ENCODE data around the gene KLK10.

Gene KLK10, protein sequence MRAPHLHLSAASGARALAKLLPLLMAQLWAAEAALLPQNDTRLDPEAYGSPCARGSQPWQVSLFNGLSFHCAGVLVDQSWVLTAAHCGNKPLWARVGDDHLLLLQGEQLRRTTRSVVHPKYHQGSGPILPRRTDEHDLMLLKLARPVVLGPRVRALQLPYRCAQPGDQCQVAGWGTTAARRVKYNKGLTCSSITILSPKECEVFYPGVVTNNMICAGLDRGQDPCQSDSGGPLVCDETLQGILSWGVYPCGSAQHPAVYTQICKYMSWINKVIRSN

DNA sequence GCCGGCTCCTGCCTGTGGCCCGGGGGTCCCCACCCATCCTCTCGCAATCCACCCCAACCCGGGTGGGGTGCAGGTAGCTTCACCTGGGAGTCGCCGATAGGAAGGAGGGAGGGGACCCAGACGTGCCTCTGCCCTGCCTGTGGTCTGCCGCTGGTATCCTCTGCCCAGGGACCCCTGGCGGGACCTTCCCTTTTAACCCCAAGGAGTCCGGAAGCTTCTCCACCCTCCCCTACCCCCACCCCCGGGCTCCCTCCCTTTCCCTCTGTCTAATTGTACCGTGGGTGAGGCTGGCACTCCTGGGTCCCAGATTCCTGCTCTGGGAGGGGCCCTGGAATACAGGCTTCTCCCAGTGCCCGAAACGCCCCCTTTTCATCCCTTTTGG is at the start of gene KLK10:
KLK10 (minus strand) TSS at position 166 of the 382 bp plus-strand sequence. CDS start 579 bp downstream, outside the sequence.
- DNase-seq = no peak

DNA sequence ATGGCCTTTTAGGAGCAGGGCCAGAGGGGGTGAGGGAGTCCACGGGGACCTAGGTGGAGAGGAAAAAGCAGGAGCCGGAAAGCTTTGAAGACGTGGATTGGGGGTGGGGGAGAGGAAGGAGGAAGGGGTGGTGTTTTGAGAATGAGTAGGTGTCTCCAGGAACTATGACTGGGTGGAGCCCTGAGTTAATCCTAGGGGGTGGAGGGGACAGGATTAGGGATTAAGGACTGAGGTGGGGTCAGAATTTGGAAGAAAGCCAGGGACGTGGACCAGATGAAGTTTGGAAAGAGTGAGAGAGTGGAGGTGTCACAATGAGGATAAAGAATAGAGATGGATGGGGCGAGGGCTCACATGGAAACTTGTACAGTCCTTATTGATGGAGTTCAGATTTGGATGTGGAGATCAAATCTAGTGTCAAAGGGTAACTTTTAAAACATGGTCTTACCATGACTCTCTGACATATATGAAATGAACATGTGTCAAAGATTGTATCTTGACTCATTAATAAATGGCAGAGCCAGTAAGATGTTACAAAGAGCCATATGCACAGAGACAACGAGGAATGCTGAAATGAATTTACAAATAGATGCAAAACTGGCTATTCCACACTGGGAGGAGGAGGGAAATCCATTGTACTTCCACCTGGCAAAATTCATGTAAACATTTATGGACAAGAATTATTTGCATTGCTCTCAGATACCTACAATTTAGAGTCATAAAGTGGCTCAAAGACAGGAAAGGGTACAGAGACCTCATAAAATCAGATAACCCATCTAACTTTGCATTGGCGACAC is 47.1 kb upstream of the KLK10 start:
- DNase-seq = no peak

DNA sequence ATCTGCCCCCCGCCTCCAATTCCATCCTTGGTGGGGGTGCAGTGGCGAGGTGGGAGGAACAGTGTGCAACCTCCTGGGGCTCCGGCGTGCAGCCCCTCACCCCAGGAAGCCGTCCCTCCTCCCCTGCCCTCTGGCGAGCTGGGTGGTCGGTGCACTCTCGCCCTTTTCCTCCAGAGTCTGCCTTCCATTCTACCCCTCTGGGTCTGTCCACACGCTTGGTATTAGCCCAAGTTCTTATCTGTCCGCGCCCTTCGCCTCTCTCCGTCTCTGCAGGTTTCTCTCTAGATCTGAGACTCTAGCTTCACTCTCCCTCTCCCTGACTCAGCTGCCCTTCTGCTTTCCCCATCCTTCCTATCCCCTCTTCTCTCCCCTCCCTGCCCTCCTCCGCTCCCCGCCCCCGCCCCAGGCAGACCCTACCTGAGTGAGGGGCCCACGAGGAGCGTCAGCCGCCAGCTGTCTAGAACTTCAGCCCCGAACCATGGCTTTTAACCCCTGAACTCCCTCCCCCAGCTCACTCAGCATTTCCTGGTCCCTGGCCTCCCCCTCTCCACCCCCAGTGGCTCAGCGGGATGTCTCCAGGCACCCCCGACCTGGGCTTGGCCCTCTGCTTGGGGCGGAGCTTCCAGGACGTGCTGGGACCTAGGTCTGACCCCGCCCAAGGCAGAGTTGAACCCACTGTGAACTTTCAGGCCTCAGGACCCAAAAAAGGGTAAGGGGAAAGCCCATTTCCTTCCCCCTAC is 45.9 kb upstream of the KLK10 start:
- DNase-seq = no peak

DNA sequence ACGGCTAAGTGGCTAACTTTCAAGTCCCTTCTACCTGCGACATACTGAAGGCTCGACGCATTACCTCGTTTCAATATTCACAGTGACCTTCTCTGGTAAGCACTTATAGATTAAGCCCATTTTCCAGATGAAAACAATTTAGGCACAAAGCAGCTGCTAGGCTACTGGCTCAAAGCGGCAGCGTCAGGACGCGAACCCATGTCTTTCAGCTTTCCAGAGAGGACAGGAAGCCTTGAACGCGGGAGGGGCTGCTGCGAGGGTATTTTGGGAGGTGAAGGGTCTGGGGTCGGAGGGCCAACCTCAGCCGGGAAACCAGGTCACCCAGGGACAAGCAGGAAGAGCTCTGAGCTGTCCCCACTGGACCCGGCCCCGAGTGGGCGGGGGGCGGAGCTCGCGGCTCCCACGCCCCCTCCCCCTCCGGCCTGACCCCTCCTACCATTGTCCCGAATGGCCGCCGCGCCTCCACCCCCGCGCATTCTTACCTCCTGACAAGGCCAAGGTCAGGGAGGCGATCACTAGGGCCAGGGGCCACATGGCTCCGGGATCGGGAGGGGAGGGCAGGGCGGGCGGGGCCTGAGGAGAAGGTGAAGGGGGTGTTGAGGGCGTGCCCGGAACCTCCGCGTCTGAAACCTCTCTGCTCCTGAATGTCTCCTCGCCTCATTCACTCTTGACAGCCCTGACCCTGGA is 45.2 kb upstream of the KLK10 start, which contains the start of gene KLK13:
KLK13 (minus strand) TSS at position 559 of the 687 bp plus-strand sequence; CDS start at position 534, 25 bp downstream.
- no peak for DNase-seq

DNA sequence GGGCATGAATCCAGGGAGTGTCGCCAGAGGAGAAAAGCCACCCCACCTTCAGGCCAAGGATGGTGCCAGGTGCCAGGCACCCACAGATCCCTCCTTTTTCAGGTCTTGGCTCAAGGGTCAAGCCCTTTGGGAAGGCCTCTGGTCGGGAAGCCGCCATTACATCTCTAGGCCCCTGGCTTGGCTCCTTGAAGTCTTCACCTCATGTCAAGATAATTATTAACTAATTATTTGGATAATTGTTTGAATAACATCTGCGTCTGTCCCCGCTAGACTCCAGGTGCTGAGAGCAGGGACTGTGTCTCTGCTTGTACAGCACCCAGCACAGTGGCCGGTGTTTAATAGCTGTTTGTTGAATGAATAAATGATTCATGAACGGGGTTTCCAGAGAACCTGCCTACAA is 44.2 kb upstream of the KLK10 start:
- DNase-seq = no peak

DNA sequence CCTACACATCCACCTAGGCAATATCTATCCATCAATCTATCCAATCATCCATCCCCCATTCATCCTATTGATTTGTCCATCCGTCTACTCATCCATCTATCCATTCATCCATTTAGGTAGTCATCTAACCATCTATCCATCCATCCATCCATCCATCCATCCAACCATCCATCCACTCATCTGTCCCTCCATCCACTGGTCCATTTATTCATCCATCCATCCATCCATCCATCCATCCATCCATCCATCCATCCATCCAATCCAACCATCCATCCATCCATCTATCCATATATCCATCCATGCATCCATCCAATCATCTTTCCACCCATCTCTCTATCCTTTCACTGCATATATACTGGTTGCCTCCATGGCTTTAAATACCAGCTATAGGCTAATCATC is 41.5 kb upstream of the KLK10 start:
- no peak for DNase-seq

DNA sequence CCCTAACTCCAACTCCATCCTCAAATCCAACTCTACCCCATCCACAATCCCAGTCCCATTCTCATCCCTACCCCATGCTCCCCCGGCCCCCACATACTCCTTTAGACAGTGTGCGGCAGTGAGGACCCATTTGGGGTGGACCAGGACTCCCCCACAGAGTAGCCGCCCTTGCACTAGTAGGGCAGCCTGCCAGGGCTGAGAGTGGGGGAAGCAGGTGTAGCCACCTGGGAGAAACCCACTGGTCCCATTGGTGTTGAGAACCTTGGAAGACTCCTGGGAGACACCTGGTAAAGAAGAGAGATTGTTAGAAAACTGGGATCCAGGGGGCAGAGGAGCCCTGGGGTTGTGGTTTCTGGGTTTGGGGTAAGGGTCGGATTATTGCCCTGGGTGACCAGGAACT is 40.8 kb upstream of the KLK10 start:
- no peak for DNase-seq

DNA sequence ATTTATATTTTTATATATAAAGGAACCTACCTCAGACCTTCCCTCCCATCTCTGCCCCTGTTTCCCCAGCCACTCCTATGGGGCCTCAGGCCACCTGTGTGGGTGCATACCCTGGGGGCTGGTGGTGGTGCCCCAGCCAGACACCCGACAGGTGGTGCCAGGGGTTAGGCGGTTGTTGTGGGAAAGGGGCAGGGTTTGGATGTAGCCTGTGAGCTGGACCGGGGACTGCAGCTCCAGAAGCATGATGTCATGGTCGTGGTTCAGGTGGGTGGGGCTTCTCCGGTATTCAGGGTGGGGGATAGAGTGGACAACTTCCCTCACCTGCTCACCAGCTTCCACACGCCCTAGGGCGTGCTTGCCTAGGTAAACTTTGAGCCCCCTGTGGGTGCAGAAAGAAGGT is 40.2 kb upstream of the KLK10 start:
- no peak for DNase-seq

DNA sequence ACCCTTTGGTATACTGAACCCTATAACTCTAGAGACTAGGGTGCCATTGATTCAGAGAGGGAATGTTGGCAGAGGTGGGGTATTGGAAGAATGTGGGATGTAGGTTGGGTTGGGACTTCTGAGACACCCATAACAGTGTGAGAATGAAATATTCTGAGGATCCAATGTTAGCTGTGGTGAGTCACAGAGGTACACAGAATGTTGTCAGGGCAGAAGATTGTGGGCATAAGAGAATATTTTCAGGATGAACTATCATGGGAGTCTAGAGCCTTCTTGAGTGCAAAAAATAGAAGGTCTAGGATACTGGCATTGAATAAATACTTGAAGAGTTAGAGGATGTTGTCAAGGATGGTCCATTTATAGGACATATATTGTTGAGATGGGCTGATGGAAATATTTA is 36.4 kb upstream of the KLK10 start:
- no peak for DNase-seq

DNA sequence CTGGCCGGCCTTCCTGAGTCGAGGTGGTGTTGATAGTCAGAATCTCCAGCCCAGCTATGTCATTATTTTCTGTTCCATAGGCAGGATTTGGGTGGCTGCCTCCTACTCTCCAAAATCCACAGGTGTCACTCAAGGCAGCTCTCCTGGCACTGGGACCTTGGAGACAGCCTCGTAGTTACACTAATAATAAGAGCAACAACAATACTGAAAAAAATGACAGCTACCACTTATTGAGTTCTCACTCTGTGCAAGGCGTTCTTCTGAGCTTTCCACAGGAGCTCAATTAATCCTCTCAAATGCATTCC is 27.5 kb upstream of the KLK10 start:
- no peak for DNase-seq

DNA sequence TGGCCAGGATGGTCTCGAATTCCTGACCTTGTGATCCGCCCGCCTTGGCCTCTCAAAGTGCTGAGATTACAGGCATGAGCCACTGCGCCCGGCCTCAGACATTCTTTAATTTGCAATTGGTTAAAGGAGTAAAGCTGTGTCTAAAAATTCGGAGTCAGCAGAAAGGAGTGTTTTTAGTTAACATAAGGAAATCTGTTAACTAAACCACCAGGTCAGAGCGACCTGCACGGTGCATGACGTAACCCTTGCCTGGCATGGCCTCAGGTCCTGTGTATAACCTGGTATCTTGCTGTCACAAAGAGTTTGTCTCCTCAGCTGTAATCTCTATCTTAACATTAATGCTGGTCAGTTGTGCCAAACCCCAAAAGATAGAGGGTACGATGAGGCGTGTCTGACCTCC is 24.8 kb upstream of the KLK10 start:
- DNase-seq = no peak

DNA sequence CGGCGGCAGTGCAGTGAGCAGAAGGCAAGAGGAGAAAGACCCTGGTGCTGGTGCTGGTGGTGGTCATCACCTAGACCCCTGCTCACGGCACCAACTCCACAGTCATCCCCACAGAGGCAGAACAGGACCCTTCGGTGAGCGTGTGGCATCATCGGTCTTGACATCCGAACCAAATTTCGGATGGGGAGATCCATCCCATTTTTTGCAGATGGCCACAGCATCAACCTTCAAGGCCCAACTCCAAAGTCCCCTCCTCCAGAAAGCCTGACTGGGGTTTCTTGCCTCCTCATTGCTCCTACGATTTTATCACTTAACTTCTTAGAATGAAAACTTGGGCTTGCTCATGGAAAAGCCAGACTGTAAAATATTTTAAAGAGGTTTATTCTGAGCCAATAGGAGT is 24.0 kb upstream of the KLK10 start:
- DNase-seq = no peak

DNA sequence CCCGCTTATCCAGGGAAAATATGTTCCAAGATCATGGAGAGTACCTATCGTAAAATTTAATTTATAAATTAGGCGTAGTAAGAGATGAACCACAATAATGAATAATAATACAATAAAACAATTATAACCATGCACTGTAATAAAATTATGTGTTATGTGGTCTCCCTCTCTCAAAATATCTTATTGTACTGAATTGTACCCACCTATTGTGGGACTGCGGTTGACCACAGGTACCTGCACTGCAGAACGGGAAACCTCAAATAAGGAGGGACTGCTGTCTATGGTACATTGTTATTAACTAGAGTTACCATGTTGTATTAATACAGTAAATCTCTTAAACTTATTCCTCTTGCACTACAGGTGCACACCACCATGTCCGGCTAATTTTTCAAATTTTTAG is 20.6 kb upstream of the KLK10 start:
- no peak for DNase-seq

DNA sequence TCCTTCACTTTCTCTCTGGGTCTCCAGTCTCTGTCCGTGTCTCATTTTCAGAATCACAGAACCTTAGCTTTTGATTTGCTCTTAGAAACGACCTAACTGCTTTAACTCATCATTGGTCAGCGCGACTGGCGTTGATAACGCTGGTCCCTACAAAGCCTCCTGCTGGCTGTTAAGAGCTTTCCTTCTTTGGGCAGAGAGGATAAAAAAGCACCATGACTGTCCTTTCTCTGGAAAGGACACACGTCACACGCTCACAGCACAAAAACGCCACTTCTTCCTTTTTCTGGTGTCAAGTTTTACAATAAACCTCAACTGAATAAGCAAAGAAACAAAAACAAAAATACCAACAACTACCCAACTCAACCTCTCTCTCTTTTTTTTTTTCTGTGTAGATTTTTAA is 17.0 kb upstream of the KLK10 start:
- DNase-seq = no peak

DNA sequence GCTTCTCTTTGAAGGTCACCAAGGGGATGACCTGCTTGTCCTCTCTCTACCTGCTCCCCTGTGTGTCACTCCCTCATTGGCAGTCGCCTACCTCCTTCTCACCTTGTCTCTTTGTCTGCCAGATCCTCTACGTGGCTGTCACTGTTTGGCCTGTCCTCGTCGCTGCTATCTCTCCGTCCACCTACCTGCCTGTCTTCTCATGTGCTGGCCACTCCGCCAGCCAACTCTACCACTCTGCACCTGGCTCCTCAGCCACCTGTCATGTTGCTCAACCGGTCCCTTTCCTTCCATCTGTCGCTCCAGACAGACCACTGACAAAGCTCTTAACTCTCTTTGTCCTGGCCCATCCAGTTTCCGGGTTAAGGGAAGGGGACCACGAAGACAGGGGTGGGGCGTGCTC is 15.2 kb upstream of the KLK10 start, which contains the start of gene KLK12:
KLK12 (minus strand) TSS at position 299 of the 400 bp plus-strand sequence. CDS start 381 bp downstream, outside the sequence.
- no peak for DNase-seq

DNA sequence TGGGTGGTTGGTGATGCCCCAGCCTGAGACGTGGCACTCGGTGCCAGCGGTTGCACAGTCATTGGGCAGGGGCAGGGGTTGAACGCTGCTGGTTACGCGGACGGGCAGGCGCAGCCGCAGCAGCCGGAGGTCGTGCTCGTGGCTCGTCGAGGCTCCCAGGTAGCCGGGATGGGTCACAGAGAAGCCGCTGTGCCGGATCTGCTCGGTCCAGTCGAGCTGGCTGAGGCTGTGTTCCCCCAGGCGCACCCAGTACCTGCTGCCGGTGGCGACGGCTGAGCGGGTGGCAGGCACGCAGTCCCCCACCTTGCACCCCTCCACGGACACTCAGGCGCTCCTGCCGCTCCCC is 12.3 kb upstream of the KLK10 start:
- no peak for DNase-seq

DNA sequence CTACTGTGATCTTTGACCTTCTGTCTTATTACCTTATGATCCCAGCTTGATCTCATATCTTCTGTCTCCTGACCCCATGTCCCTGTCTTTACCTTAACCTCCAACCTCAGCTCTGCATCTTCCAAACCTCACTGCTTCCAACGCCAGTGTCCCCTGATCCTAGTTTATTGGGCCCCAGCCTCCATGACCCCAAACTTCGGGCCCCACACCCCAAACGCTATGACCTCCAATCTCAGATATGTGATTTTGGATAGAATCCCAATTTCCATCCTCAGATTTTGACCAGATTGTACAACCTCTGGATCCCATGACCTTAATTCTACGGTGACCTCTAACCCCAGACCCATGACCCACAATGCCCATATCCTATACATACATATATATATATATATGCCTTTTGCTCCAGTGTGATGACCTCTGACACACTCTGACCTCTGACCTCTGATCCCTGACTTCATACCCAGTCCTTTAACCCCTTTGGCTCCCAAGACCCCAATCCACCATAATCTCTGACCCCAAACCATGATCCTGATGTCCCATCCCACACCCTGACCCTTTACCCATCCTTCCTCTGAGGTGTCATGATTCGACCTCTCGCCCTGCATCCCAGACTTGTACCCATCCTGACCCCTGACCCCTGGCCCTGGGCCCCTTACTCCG is 11.8 kb upstream of the KLK10 start:
- DNase-seq = no peak

DNA sequence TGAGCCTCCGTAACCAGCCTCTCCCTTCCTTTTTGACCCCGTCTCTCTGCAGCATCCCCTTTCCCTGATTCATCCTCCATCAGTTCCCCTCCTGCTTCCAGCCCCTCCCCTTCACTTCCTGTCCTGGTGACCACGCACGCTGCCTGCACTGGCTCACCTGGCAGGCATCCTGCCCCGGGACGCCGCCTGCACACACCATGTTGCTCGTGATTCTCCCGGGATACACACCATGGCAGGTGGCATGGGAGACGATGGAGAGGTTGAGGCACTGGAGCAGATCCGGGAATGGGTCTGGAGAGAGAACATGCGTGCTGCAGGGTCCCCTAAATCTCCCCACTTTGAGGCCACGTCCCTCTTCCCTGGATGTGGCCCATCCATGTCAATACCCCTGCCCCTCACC is 11.1 kb upstream of the KLK10 start:
- no peak for DNase-seq

DNA sequence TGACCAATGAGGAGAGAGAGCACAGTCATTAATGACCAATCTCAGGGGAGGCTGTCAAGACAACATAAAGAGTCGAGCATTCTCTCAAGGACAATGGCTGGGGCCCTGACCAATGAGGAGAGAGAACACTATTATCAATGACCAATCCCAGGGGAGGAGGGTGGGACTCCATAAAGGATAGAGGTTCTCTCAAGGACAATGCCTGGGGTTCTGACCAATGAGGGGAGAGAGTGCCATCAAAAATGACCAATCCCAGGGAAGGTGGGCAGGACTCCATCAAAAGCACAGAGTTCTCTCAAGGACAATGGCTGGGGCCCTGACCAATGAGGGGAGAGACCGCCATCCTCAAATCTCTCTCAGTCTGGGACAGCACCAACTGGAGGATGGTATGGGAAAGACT is 10.2 kb upstream of the KLK10 start:
- no peak for DNase-seq

DNA sequence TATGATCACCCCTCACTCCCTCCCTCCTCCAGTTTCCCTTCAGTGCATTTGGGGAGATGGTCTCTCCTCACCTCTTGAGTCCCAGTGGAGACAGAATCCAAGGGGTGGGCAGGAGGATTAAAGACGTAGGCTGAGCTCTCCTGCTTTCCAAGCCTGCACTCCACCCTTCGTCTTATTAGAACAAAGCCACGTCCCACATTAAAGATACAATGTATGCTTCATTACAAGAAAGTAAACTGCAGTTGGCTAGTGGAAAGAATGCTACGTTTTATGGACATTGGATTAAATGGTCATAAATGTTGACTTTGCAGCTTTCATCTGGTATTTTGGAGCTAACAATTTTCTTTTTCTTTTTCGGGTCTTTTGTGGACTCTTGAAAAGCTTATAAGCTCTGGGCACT is 8.4 kb upstream of the KLK10 start:
- DNase-seq = no peak

DNA sequence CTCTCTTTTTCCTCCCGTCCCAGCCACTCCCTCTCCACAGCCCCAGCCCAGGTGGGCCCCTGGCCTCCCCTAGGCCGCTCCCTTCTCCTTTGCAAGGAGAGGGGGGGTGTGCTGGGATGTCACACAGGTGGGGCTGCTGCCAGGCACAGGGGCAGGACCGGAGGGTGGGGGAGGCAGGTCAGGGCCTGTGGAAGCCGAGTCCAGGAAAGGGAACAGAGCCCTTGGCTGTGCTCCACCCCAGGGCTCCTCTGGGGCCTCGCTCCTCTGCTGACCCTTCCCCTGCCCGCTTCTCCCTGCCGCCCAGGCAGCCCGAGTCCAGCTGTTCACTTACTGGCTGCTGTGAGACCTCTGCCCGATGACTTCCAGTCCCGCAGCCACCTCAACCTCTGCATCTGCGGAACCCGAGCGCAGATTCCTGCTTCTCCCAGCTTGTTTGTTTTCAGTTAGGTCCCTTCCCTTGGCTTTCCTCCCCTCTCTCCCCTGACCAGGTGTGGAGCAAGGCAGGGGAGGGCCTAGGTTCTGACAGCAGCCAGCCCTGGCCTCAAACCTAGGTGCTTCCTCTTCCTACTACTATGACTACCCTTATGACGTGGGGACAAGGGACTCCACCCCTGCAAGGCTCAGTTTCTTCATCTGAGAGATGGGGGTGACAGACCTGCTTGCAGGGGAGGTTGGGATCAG is 7.8 kb upstream of the KLK10 start:
- DNase-seq = no peak

DNA sequence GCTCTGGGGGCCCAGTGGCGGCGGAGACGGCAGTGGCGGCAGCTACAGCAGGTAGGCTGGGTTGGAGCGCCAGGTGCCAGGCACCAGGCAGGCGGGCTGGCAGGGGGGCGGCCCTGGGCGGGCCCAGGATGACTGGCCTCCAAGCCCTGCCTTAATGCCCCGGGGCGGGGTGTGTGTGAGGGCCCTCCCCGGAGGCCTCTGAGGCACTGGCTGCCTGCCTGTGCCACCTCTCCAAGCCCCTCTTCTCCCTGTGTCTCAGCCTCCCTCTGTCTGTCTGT is 7.0 kb upstream of the KLK10 start, which contains the start of gene KLK11:
KLK11 (minus strand) TSS at position 63 of the 278 bp plus-strand sequence. CDS start 985 bp downstream, outside the sequence.
- DNase-seq = no peak
